Smooth muscle cell (in vitro differentiated cells): ENCODE results near the gene DCLK3. TPM values are rescaled to one million over a fixed set of nuclear protein-coding genes. Genes with fewer than 3 reads are reported as not detected.

ENCODE experiments used
- DNase-seq: peaks from one replicate; lab custom pipeline; 2025; ENCODE audit not compliant: unreplicated experiment; lab: John Stamatoyannopoulos, UW
- H2AFZ ChIP-seq: fragments of 200-600 bp; sonication (generic); 2 replicates; pipeline ENCODE4 v1.6.0; 2016; ENCODE audit warnings: antibody characterized with exemption, low read depth, mild to moderate bottlenecking
- H3F3A ChIP-seq: fragments of 200-600 bp; sonication (generic); 2 replicates; pipeline ENCODE4 v1.6.0; 2017; ENCODE audit warnings: antibody characterized with exemption, low read depth
- H3K27ac ChIP-seq: fragments of 200-600 bp; sonication (generic); 2 replicates; pipeline ENCODE4 v1.5.1; 2016; ENCODE audit warnings: low read depth, mild to moderate bottlenecking
- H3K27me3 ChIP-seq: fragments of 200-600 bp; sonication (generic); 2 replicates; pipeline ENCODE4 v1.6.1; 2016; ENCODE audit warnings: low read depth, mild to moderate bottlenecking
- H3K36me3 ChIP-seq: fragments of 200-600 bp; sonication (generic); 2 replicates; pipeline ENCODE4 v1.5.1; 2016; ENCODE audit warnings: low read depth
- H3K4me1 ChIP-seq: fragments of 200-600 bp; sonication (generic); 2 replicates; pipeline ENCODE4 v1.5.1; 2016; ENCODE audit warnings: low read depth
- H3K4me2 ChIP-seq: fragments of 200-600 bp; sonication (generic); 2 replicates; pipeline ENCODE4 v1.6.0; 2016; ENCODE audit warnings: mild to moderate bottlenecking
- H3K4me3 ChIP-seq: fragments of 200-600 bp; sonication (generic); 2 replicates; pipeline ENCODE4 v1.5.1; 2016; ENCODE audit warnings: mild to moderate bottlenecking
- H3K79me2 ChIP-seq: fragments of 200-600 bp; sonication (generic); 2 replicates; pipeline ENCODE4 v1.6.0; 2016; ENCODE audit warnings: low read depth, mild to moderate bottlenecking
- H3K9ac ChIP-seq: fragments of 200-600 bp; sonication (generic); 2 replicates; pipeline ENCODE4 v1.6.0; 2016; ENCODE audit warnings: low read depth
- H3K9me3 ChIP-seq: fragments of 200-600 bp; sonication (generic); replicated peaks from 2 replicates; pipeline ENCODE4 v1.5.1; 2016; ENCODE audit warnings: low read depth
- H4K20me1 ChIP-seq: fragments of 200-600 bp; sonication (generic); 2 replicates; pipeline ENCODE4 v1.6.0; 2016; ENCODE audit warnings: low read depth
- CTCF ChIP-seq: fragments of 200-600 bp; sonication (generic); IDR thresholded peaks from 2 replicates; pipeline ENCODE4 v1.5.1; 2017; ENCODE audit warnings: borderline replicate concordance, mild to moderate bottlenecking, antibody characterized with exemption; ENCODE audit not compliant: insufficient read depth, poor library complexity, severe bottlenecking
- WGBS: methylation state at CpG from one replicate; pipeline ENCODE4 v1.1.7; 2016; ENCODE audit warnings: low lambda C conversion rate; 5-methylcytosine and 5-hydroxymethylcytosine counted together
- polyA plus RNA-seq: library from polyadenylated mRNA; unstranded; fragments of >200 nt; fragmentation: Nextera tagmentation; extraction: Ambion mirVana; gene quantifications from 2 replicates; pipeline ENCODE4 v1.2.1, GENCODE V29; 2016
- total RNA-seq: library from RNA; depleted of rRNA; stranded (reverse); fragments of >200 nt; gene quantifications from 2 replicates; pipeline ENCODE4 v1.2.3, GENCODE V29; 2014

Gene DCLK3
- total and polyA plus RNA-seq, 2 experiments from 2014 or later, result not detected

DNA sequence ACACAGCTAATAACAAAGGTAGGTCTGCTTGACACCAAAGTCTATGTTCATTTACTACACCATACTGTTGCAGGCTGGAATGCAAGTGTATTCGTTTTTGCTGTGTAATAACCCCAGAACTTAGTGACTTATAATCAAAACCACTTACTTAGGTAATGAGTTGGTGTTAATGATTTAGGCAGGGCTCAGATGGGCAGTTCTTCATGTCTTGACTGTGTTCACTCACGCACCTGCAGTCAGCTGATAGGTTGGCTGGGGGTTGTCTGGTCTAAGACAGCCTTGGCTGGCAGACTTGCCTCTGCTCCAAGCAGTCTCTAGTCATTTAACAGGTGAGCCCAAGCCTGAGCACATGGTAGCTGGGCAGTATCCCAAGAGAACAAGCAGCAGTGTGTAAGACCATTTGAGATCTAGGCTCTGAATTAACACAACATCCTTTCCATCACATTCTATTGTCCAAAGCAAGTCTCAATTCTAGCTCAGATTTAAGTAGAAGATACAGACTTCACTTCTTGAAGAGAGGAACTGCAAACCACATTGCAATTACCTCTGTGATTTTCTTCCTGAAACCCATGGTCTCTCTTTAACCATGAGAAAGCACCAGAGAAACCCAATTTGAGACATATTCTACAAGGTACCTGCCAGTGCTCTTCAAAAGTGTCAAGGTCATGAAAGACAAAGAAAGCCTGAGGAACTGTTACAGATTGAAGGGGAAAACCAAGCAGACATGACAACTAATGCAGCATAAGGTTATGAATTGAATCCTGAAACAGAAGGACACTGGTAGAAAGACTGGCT lies 13.3 kb upstream of the DCLK3 start:
- H4K20me1 ChIP-seq, result no peaks in the 10 kb centered on the region
- peaks cover 28% of the 10 kb centered on the region for H3K27me3 ChIP-seq
- no peak overlapping the region for H3K4me2 ChIP-seq
- no peak overlapping the region for H3K4me3 ChIP-seq
- no peak for DNase-seq
- no peak overlapping the region for H3K27ac ChIP-seq
- no peaks in the 10 kb centered on the region for H3F3A ChIP-seq
- 81% methylated on average over 2 of the region's 2 CpGs for WGBS
- H3K9ac ChIP-seq, result no peak overlapping the region
- H3K4me1 ChIP-seq, result no peaks in the 10 kb centered on the region
- H3K79me2 ChIP-seq, result no peaks in the 10 kb centered on the region
- H3K9me3 ChIP-seq, result no peaks in the 10 kb centered on the region
- H3K36me3 ChIP-seq, result no peaks in the 10 kb centered on the region
- H2AFZ ChIP-seq, result no peak overlapping the region
- no peak for TF ChIP-seq CTCF

DNA sequence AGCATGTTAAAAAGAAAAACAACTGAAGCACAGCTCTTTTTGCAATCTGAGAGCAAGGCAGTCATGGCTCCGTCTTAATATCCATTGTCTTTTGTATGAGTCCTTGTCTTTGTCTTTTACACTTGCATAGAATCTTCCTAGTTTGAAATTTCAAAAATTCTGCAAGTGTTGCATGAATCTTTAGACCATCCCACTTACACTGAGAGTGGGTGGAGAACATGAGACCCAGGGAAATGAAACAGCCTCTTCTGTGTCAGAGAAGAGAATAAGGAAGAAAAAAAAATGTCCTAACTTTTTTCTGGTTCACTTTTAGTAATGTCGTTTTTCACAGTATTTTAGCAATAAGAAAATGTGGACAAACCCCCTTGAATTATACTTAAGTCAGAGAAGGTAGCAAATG lies 12.1 kb upstream of the DCLK3 start:
- Histone ChIP-seq H3K27me3 (peaks cover 34% of the 10 kb centered on the region), H3K27ac (no peak overlapping the region), H3F3A (no peaks in the 10 kb centered on the region), H3K9me3 (no peaks in the 10 kb centered on the region), H3K9ac (no peak overlapping the region), H3K79me2 (no peaks in the 10 kb centered on the region), H2AFZ (no peak overlapping the region), H4K20me1 (no peaks in the 10 kb centered on the region), H3K4me3 (no peak overlapping the region), H3K4me2 (no peak overlapping the region), H3K4me1 (no peaks in the 10 kb centered on the region), H3K36me3 (no peaks in the 10 kb centered on the region)
- TF ChIP-seq CTCF, result no peak
- no peak for DNase-seq
- WGBS, result 62% methylated on average over 2 of the region's 2 CpGs

GRCh38 chr3:36774052-36774451 lies 9.7 kb upstream of the DCLK3 start:
- H3K36me3 ChIP-seq, result no peaks in the 10 kb centered on the region
- H3K4me3 ChIP-seq, result no peak overlapping the region
- H3K4me1 ChIP-seq, result peaks cover 11% of the 10 kb centered on the region
- TF ChIP-seq CTCF, result no peak
- DNase-seq, result no peak
- 74% methylated on average over 3 of the region's 3 CpGs for WGBS
- peaks cover 55% of the 10 kb centered on the region for H3K27me3 ChIP-seq
- no peak overlapping the region for H3K4me2 ChIP-seq
- H3K9ac ChIP-seq, result no peak overlapping the region
- H4K20me1 ChIP-seq, result no peaks in the 10 kb centered on the region
- H2AFZ ChIP-seq, result no peak overlapping the region
- no peak overlapping the region for H3K27ac ChIP-seq
- H3K79me2 ChIP-seq, result no peaks in the 10 kb centered on the region
- no peaks in the 10 kb centered on the region for H3F3A ChIP-seq
- H3K9me3 ChIP-seq, result no peaks in the 10 kb centered on the region

DNA sequence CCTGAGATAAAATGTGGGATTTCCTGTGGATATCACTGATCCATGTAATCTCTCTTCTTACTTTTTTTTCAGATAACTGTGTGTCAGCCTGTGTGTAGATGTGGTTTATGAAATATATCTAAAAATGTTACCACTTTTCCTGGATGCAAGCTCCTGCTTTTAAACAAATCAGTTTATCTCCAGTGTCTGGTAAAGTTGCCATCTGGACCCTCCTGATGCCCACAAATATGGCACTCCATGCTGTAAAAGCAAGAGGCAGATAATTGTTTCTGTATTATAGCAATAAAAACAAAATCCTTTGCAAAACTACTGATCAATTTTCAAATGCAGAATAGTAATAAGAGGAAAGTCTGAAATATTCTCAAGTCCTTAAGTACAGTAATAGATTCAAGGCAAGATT lies 7.6 kb upstream of the DCLK3 start:
- H3K27me3 ChIP-seq, result peaks cover 55% of the 10 kb centered on the region
- DNase-seq, result no peak
- H3K4me1 ChIP-seq, result peaks cover 11% of the 10 kb centered on the region
- no peaks in the 10 kb centered on the region for H3K36me3 ChIP-seq
- no peak overlapping the region for H3K9ac ChIP-seq
- no peak overlapping the region for H2AFZ ChIP-seq
- no peak overlapping the region for H3K4me3 ChIP-seq
- H4K20me1 ChIP-seq, result no peaks in the 10 kb centered on the region
- no peak overlapping the region for H3K27ac ChIP-seq
- H3K4me2 ChIP-seq, result no peak overlapping the region
- no peaks in the 10 kb centered on the region for H3K9me3 ChIP-seq
- H3K79me2 ChIP-seq, result no peaks in the 10 kb centered on the region
- no peak for TF ChIP-seq CTCF
- H3F3A ChIP-seq, result no peaks in the 10 kb centered on the region
